Left ventricle myocardium inferior (tissue), 1 donor: ENCODE measurements around the gene PLPP4. TPM values are rescaled to one million over a fixed set of nuclear protein-coding genes. Genes with fewer than 3 reads are reported as not detected.

Experiments
- DNase-seq: peaks from one replicate; pipeline ENCODE4 v3.0.0-alpha.2; 2020
- H3K27ac ChIP-seq: fragments of 200-600 bp; replicated peaks from 2 replicates; pipeline ENCODE4 v1.8.0; 2021
- H3K27me3 ChIP-seq: fragments of 200-600 bp; 2 replicates; pipeline ENCODE4 v1.8.0; 2021; ENCODE audit warnings: low read depth
- H3K36me3 ChIP-seq: fragments of 200-600 bp; 2 replicates; pipeline ENCODE4 v1.8.0; 2021
- H3K4me1 ChIP-seq: fragments of 200-600 bp; 2 replicates; pipeline ENCODE4 v1.8.0; 2021
- H3K4me3 ChIP-seq: fragments of 200-600 bp; 2 replicates; pipeline ENCODE4 v1.8.0; 2021; ENCODE audit warnings: mild to moderate bottlenecking, moderate library complexity
- H3K9me3 ChIP-seq: fragments of 200-600 bp; replicated peaks from 2 replicates; pipeline ENCODE4 v1.8.0; 2021
- CTCF ChIP-seq: fragments of 200-600 bp; IDR thresholded peaks from 2 replicates; pipeline ENCODE4 v1.8.0; 2021; ENCODE audit warnings: antibody characterized with exemption, mild to moderate bottlenecking, borderline replicate concordance
- intact Hi-C: fragments of 100-400 bp; cut with micrococcal nuclease; formaldehyde crosslinking; loops from one replicate; pipeline ENCODE4 v1.11.0; 2022
- total RNA-seq: library from RNA; stranded (reverse); fragmentation: NEBNext Ultra II Directional; extraction: Animal tissue kit (Norgen Biotek cat#: 25700); gene quantifications from one replicate; pipeline ENCODE4 v1.2.1, GENCODE V29; 2021
- donor health status: DM: no; HTN: yes; CAD: no; lungs with severe emphysema.

Gene PLPP4
- total RNA-seq, 1 donor from 2014 or later: not detected

- TF ChIP-seq CTCF: no peak
- Histone ChIP-seq H3K4me1 (no peaks in the 10 kb centered on the region), H3K4me3 (no peak overlapping the region), H3K9me3 (peaks cover 7% of the 10 kb centered on the region), H3K27me3 (no peaks in the 10 kb centered on the region), H3K36me3 (no peaks in the 10 kb centered on the region), H3K27ac (no peak overlapping the region)
- DNase-seq: no peak
- intact Hi-C loops: no loop called here
Measured at GRCh38 chr10:120606051-120606764, 149.2 kb downstream of the PLPP4 start.

GRCh38 chr10:120607016-120607709 lies 150.1 kb downstream of the PLPP4 start:
- Histone ChIP-seq H3K4me3 (no peak overlapping the region), H3K27ac (no peak overlapping the region), H3K27me3 (no peaks in the 10 kb centered on the region), H3K4me1 (no peaks in the 10 kb centered on the region), H3K36me3 (no peaks in the 10 kb centered on the region), H3K9me3 (peaks cover 7% of the 10 kb centered on the region)
- TF ChIP-seq CTCF: no peak
- intact Hi-C loops: no loop called here
- DNase-seq: no peak

- intact Hi-C loops: no loop called here
- Histone ChIP-seq H3K27ac (no peak overlapping the region), H3K4me1 (no peaks in the 10 kb centered on the region), H3K9me3 (peaks cover 5% of the 10 kb centered on the region), H3K27me3 (no peaks in the 10 kb centered on the region), H3K36me3 (no peaks in the 10 kb centered on the region), H3K4me3 (no peak overlapping the region)
- TF ChIP-seq CTCF: no peak
- DNase-seq: no peak
Measured at GRCh38 chr10:120607710-120608703, 151.0 kb downstream of the PLPP4 start.

GRCh38 chr10:120609006-120609405 lies 152.0 kb downstream of the PLPP4 start:
- Histone ChIP-seq H3K4me3 (no peak overlapping the region), H3K4me1 (no peaks in the 10 kb centered on the region), H3K27ac (no peak overlapping the region), H3K36me3 (no peaks in the 10 kb centered on the region), H3K27me3 (no peaks in the 10 kb centered on the region), H3K9me3 (no peaks in the 10 kb centered on the region)
- intact Hi-C loops: no loop called here
- no peak for TF ChIP-seq CTCF
- DNase-seq: no peak

GRCh38 chr10:120610791-120611190 lies 153.8 kb downstream of the PLPP4 start:
- DNase-seq: no peak
- Histone ChIP-seq H3K9me3 (peaks cover 14% of the 10 kb centered on the region), H3K4me1 (no peaks in the 10 kb centered on the region), H3K4me3 (no peak overlapping the region), H3K36me3 (no peaks in the 10 kb centered on the region), H3K27me3 (no peaks in the 10 kb centered on the region), H3K27ac (no peak overlapping the region)
- intact Hi-C loops: no loop called here
- no peak for TF ChIP-seq CTCF
